Bronchial epithelial cell (primary cell): ENCODE measurements around the gene PTMA. TPM values are rescaled to one million over a fixed set of nuclear protein-coding genes. Genes with fewer than 3 reads are reported as not detected.
A peak's percentile ranks its signal among the peaks of the same experiment; 100 is the strongest.
"Not testable (repeated sequence)": the region's sequence is repeated elsewhere in the genome, so short reads cannot be mapped to it uniquely, and the experiment has no call there.

Experiments
- DNase-seq: peaks from one replicate; pipeline ENCODE4 v3.0.0-alpha.2; 2010; ENCODE audit warnings: low read depth
- FAIRE-seq: peaks from 2 replicates; lab custom pipeline; 2011; peaks lifted over from hg19 to GRCh38; lab: Jason Lieb, UNC
- H3K27me3 ChIP-seq: 2 replicates; pipeline ENCODE4 v1.5.1; 2011; ENCODE audit warnings: low read length; ENCODE audit not compliant: control insufficient read depth, insufficient read depth
- H3K36me3 ChIP-seq: 2 replicates; pipeline ENCODE4 v1.5.1; 2011; ENCODE audit warnings: low read length; ENCODE audit not compliant: control insufficient read depth, insufficient read depth
- H3K4me3 ChIP-seq: 2 replicates; pipeline ENCODE4 v1.5.1; 2011; ENCODE audit warnings: mild to moderate bottlenecking, low read depth, low read length, control low read depth
- total RNA-seq: library from RNA; depleted of rRNA; stranded (reverse); fragments of >200 nt; gene quantifications from 2 replicates; pipeline ENCODE4 v1.2.1, GENCODE V29; 2014
- TF ChIP-seq, protein P1 (sequence below): IDR thresholded peaks from 2 replicates; pipeline ENCODE4 v1.5.1; 2011; ENCODE audit warnings: mild to moderate bottlenecking, moderate library complexity, low read length, control low read depth, inconsistent platforms; ENCODE audit not compliant: insufficient read depth, severe bottlenecking

Gene PTMA
- total RNA-seq, 1 donor from 2014 or later, result 388 TPM

- FAIRE-seq (no peak), DNase-seq (no peak)
- TF ChIP-seq, protein P1, sequence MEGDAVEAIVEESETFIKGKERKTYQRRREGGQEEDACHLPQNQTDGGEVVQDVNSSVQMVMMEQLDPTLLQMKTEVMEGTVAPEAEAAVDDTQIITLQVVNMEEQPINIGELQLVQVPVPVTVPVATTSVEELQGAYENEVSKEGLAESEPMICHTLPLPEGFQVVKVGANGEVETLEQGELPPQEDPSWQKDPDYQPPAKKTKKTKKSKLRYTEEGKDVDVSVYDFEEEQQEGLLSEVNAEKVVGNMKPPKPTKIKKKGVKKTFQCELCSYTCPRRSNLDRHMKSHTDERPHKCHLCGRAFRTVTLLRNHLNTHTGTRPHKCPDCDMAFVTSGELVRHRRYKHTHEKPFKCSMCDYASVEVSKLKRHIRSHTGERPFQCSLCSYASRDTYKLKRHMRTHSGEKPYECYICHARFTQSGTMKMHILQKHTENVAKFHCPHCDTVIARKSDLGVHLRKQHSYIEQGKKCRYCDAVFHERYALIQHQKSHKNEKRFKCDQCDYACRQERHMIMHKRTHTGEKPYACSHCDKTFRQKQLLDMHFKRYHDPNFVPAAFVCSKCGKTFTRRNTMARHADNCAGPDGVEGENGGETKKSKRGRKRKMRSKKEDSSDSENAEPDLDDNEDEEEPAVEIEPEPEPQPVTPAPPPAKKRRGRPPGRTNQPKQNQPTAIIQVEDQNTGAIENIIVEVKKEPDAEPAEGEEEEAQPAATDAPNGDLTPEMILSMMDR, result no peak
Measured at GRCh38 chr2:231711677-231712450, 3.5 kb downstream of the PTMA start.

GRCh38 chr2:231712451-231713021, 4.2 kb downstream of the PTMA start:
- not testable (repeated sequence) for FAIRE-seq, DNase-seq, H3K4me3 ChIP-seq, H3K27me3 ChIP-seq
- H3K36me3 ChIP-seq, result peaks cover 14% of the 10 kb centered on the region

More at GRCh38 chr2:231711677-231712450, 3.5 kb downstream of the PTMA start:
- Histone ChIP-seq H3K36me3 (peaks cover 14% of the 10 kb centered on the region), H3K27me3 (no peaks in the 10 kb centered on the region), H3K4me3 (no peak overlapping the region)

DNA sequence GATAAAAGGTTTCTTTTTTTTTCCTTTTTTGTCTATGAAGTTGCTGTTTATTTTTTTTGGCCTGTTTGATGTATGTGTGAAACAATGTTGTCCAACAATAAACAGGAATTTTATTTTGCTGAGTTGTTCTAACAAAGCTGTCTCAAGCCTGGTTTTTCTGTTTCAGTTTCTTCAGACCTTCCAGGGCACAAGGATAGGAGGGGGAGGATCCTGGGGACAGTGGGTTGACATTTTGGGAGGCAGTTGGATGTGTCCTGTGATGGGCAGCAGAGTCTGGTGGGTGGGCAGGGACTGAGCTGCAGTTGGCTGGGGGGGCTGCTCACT, 5.0 kb downstream of the PTMA start:
- H3K27me3 ChIP-seq, H3K4me3 ChIP-seq, DNase-seq, FAIRE-seq: not testable (repeated sequence)
- H3K36me3 ChIP-seq, result peaks cover 14% of the 10 kb centered on the region

DNA sequence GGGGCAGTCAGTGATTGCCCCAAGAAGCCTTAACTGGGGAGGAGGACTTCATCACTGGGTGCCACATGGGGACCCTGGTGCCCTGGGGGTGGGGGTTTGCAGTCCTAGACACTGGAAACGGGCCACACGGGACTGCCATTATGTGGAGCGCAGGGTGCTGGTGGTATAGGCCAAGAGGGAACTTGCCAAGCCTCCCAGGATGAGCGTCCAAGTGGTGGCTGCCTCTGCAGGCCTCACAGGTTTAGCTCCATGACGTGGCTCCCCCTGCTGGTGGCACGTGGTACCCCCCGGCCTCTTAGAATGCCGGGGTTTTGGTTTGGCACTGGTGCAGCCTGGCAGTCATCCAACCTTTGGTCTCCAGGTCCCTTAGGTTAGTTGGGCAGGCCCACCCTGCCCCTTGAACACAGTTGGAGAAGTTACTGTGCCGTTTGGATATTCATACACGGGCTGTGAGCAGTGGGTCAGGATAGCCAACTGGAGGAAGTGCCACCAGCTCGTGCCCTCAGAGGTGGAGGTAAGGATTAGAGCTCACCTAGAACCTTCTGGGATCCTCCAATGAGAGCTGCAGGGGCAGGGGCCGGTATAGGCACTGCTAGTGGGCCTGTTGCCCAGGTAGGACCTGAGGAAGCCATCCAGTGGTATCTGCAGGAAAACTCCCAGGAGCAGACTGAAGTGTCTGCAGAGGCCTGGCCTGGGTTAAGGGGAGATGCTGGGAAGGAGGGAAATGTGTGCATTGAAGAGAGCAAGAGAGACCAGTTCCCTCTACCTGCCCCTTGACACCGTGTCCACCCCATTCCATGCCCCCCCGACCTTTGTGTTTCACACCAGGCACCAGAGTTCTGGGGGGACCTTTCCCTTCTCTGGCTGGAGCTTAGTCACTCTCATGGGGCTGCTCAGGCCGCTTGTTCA, 5.7 kb downstream of the PTMA start:
- peaks cover 14% of the 10 kb centered on the region for H3K36me3 ChIP-seq
- FAIRE-seq (peak; percentile 18), DNase-seq (peak; percentile 76)
- TF ChIP-seq, protein P1, result peak; percentile 97
- no peak overlapping the region for H3K4me3 ChIP-seq
- H3K27me3 ChIP-seq, result no peaks in the 10 kb centered on the region

GRCh38 chr2:231714639-231715498, 6.5 kb downstream of the PTMA start:
- TF ChIP-seq, protein P1, result peak; percentile 77
- DNase-seq (peak; percentile 37), FAIRE-seq (no peak)
- no peaks in the 10 kb centered on the region for H3K27me3 ChIP-seq
- H3K36me3 ChIP-seq, result peaks cover 14% of the 10 kb centered on the region
- H3K4me3 ChIP-seq, result no peak overlapping the region

DNA sequence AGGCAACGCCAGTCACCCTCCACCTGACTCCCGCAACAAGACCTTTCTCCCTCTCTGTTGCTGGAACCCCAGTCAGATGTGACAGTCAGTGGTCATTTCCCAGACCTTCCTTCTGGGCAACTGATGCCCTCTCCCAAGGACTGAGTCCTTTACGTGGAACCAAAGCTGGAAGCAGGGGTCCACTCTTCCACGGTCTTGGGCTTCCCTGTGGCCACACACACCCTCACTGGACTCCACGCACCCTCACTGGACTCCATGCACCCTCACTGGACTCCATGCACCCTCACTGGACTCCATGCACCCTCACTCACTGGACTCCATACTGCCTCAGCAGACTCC, 7.1 kb downstream of the PTMA start:
- TF ChIP-seq, protein P1, result no peak
- no peak overlapping the region for H3K4me3 ChIP-seq
- FAIRE-seq (peak; percentile 55), DNase-seq (no peak)
- H3K36me3 ChIP-seq, result peaks cover 14% of the 10 kb centered on the region
- H3K27me3 ChIP-seq, result no peaks in the 10 kb centered on the region
